ENCODE results near the gene LAMA2. TPM values are rescaled to one million over a fixed set of nuclear protein-coding genes. Genes with fewer than 3 reads are reported as not detected.

LAMA2 gene
- total RNA-seq, 1 donor from 2014 or later, result 1.8 TPM

DNA sequence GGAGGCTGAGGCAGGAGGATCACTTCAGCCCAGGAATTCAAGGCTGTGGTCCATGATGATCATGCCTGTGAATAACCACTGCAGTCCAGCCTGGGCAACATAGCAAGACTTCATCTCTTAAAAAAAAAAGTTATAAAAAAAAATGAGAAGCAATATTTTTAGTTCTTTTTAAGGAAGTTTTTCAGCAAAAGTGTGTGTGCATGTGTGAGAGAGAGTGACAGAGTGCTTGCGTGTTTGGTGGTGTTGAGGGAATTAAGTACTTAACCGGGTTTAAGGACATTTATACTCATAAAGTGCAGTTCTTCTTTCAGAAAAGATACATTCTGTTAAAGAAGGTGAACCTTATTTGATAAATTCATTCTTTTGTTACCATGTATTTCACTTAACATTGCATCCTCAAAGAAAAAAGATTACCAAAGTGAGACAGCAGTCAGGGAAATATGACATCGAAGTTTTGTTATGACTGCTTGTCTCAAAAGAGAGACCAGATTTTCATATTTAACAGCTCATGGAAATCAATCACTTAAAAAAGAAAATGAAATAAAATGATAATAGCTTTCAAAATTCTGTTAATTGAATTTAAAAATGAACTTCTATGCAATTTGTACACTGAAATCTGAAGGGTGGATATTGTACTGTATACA lies 572.3 kb downstream of the LAMA2 start:
- DNase-seq (ENCODE audit: low read depth) (no peak), FAIRE-seq (no peak)
- Histone ChIP-seq H3K9me3 (ENCODE audit: insufficient read depth, low read depth, low read length) (no peaks in the 10 kb centered on the region), H4K20me1 (ENCODE audit: insufficient read depth, low read length) (no peaks in the 10 kb centered on the region), H2AFZ (ENCODE audit: low read depth, low read length) (no peak overlapping the region), H3K27ac (ENCODE audit: low read depth, low read length) (no peak overlapping the region), H3K9ac (ENCODE audit: low read length) (no peak overlapping the region), H3K4me2 (ENCODE audit: low read length) (no peak overlapping the region), H3K27me3 (ENCODE audit: insufficient read depth, low read length) (no peaks in the 10 kb centered on the region), H3K36me3 (ENCODE audit: insufficient read depth, low read length) (no peaks in the 10 kb centered on the region), H3K4me1 (ENCODE audit: insufficient read depth, low read length) (no peaks in the 10 kb centered on the region), H3K79me2 (ENCODE audit: insufficient read depth, low read length) (no peaks in the 10 kb centered on the region), H3K4me3 (ENCODE audit: insufficient read depth, low read depth, low read length) (no peak overlapping the region)
- no peak for TF ChIP-seq CTCF (IDR thresholded peaks at IDR 0.05; ENCODE audit: insufficient read depth, low read depth, low read length)
- H3K4me3 Mint-ChIP-seq (ENCODE audit: unreplicated experiment), result no peak overlapping the region
- H3K4me1 Mint-ChIP-seq (ENCODE audit: low read depth, unreplicated experiment), result no peaks in the 10 kb centered on the region
- no peaks in the 10 kb centered on the region for H3K27me3 Mint-ChIP-seq (ENCODE audit: low read depth, unreplicated experiment)
- H3K36me3 Mint-ChIP-seq (ENCODE audit: low read depth, unreplicated experiment), result no peaks in the 10 kb centered on the region
- no peak overlapping the region for H3K27ac Mint-ChIP-seq (ENCODE audit: unreplicated experiment)
- H3K9me3 Mint-ChIP-seq (ENCODE audit: unreplicated experiment), result no peaks in the 10 kb centered on the region

GRCh38 chr6:129460221-129460620 lies 577.3 kb downstream of the LAMA2 start:
- H3K9me3 Mint-ChIP-seq (ENCODE audit: unreplicated experiment), result no peaks in the 10 kb centered on the region

More at GRCh38 chr6:129460221-129460620, 577.3 kb downstream of the LAMA2 start:
- no peaks in the 10 kb centered on the region for H3K79me2 ChIP-seq (ENCODE audit: insufficient read depth, low read length)
- H3K4me2 ChIP-seq (ENCODE audit: low read length), result no peak overlapping the region
- no peaks in the 10 kb centered on the region for H3K27me3 Mint-ChIP-seq (ENCODE audit: low read depth, unreplicated experiment)
- peaks cover 2% of the 10 kb centered on the region for H3K36me3 Mint-ChIP-seq (ENCODE audit: low read depth, unreplicated experiment)
- no peaks in the 10 kb centered on the region for H3K4me1 ChIP-seq (ENCODE audit: insufficient read depth, low read length)
- no peaks in the 10 kb centered on the region for H3K4me1 Mint-ChIP-seq (ENCODE audit: low read depth, unreplicated experiment)
- H3K4me3 ChIP-seq (ENCODE audit: insufficient read depth, low read depth, low read length), result no peak overlapping the region
- FAIRE-seq (no peak), DNase-seq (ENCODE audit: low read depth) (no peak)
- H3K27ac Mint-ChIP-seq (ENCODE audit: unreplicated experiment), result no peak overlapping the region
- no peak for TF ChIP-seq EZH2 (IDR thresholded peaks at IDR 0.05; ENCODE audit: insufficient read depth, low read length)
- no peak for TF ChIP-seq CTCF (IDR thresholded peaks at IDR 0.05; ENCODE audit: insufficient read depth, low read depth, low read length)
- H2AFZ ChIP-seq (ENCODE audit: low read depth, low read length), result no peak overlapping the region
- H3K4me3 Mint-ChIP-seq (ENCODE audit: unreplicated experiment), result no peak overlapping the region
- no peaks in the 10 kb centered on the region for H4K20me1 ChIP-seq (ENCODE audit: insufficient read depth, low read length)
- no peak overlapping the region for H3K9ac ChIP-seq (ENCODE audit: low read length)
- no peak overlapping the region for H3K27ac ChIP-seq (ENCODE audit: low read depth, low read length)
- no peaks in the 10 kb centered on the region for H3K9me3 ChIP-seq (ENCODE audit: insufficient read depth, low read depth, low read length)
- H3K36me3 ChIP-seq (ENCODE audit: insufficient read depth, low read length), result no peaks in the 10 kb centered on the region
- H3K27me3 ChIP-seq (ENCODE audit: insufficient read depth, low read length), result no peaks in the 10 kb centered on the region
